Natural killer cell treated with Interleukin-12 subunit alpha and Interleukin-12 subunit beta and Interleukin-15 and Interleukin-18, amount 100 ng/mL, for 72 hours (primary cell): ENCODE measurements around the gene COL27A1. TPM values are rescaled to one million over a fixed set of nuclear protein-coding genes. Genes with fewer than 3 reads are reported as not detected.

ENCODE experiments used
- ATAC-seq, 2 donors: fragments of 150-1000 bp; cut with Tn5 transposase in 1 of 2; sonication (Bioruptor Pico), chemical (Tn5 transposase) in 1 of 2; 2 replicates each; pipeline ENCODE4 v1.10.0; 2021
- DNase-seq: peaks from one replicate; pipeline ENCODE4 v3.0.0; 2022; ENCODE audit warnings: low spot score
- H3K27ac Mint-ChIP-seq, 2 donors: 1 replicate in 1 of 2; 2 replicates in 1 of 2; pipeline ENCODE4 v1.8.0; 2022; ENCODE audit warnings: mixed read lengths in 2 of 2, mild to moderate bottlenecking in 1 of 2, moderate library complexity in 1 of 2
- H3K27me3 Mint-ChIP-seq, 2 donors: 1 replicate in 1 of 2; 2 replicates in 1 of 2; pipeline ENCODE4 v1.8.0; 2022; ENCODE audit warnings: mixed read lengths in 2 of 2
- H3K36me3 Mint-ChIP-seq: one replicate; pipeline ENCODE4 v1.8.0; 2022; ENCODE audit warnings: mixed read lengths
- H3K4me1 Mint-ChIP-seq, 2 donors: 1 replicate in 1 of 2; 2 replicates in 1 of 2; pipeline ENCODE4 v1.8.0; 2022; ENCODE audit warnings: low read depth in 2 of 2, mixed read lengths in 2 of 2, mild to moderate bottlenecking in 1 of 2
- H3K4me3 Mint-ChIP-seq: one replicate; pipeline ENCODE4 v1.8.0; 2022; ENCODE audit warnings: mixed read lengths
- H3K9me3 Mint-ChIP-seq: 2 replicates; pipeline ENCODE4 v1.8.0; 2022; ENCODE audit warnings: mixed read lengths
- total RNA-seq, 2 donors: library from RNA; stranded (reverse); gene quantifications; one replicate each; pipeline ENCODE4 v1.2.3, GENCODE V29; 2022

Gene COL27A1
- total RNA-seq, 2 donors from 2014 or later, result 1.5 to 1.6 TPM

GRCh38 chr9:114163517-114163951, 8.2 kb downstream of the COL27A1 start:
- Mint-ChIP-seq H3K27me3 (peaks cover 5 to 8% of the 10 kb centered on the region in 2 donors), H3K36me3 (no peaks in the 10 kb centered on the region), H3K27ac (no peak overlapping the region), H3K9me3 (no peaks in the 10 kb centered on the region), H3K4me3 (no peak overlapping the region), H3K4me1 (no peaks in the 10 kb centered on the region)
- no peak for DNase-seq
- no peak for ATAC-seq

GRCh38 chr9:114164191-114164794, 9.0 kb downstream of the COL27A1 start:
- no peak for ATAC-seq
- Mint-ChIP-seq H3K27me3 (peaks cover under 1 to 5% of the 10 kb centered on the region in 2 donors), H3K9me3 (no peaks in the 10 kb centered on the region), H3K4me1 (no peaks in the 10 kb centered on the region), H3K36me3 (no peaks in the 10 kb centered on the region), H3K4me3 (no peak overlapping the region), H3K27ac (no peak overlapping the region)
- no peak for DNase-seq

GRCh38 chr9:114165407-114166102, 10.2 kb downstream of the COL27A1 start:
- Mint-ChIP-seq H3K27ac (no peak overlapping the region), H3K9me3 (no peaks in the 10 kb centered on the region), H3K36me3 (no peaks in the 10 kb centered on the region), H3K27me3 (peaks cover 0 to 3% of the 10 kb centered on the region in 2 donors), H3K4me3 (no peak overlapping the region), H3K4me1 (no peaks in the 10 kb centered on the region)
- DNase-seq (no peak), ATAC-seq (no peak)

GRCh38 chr9:114166103-114166470, 10.8 kb downstream of the COL27A1 start:
- Mint-ChIP-seq H3K4me1 (no peaks in the 10 kb centered on the region), H3K9me3 (no peaks in the 10 kb centered on the region), H3K27ac (no peak overlapping the region), H3K36me3 (no peaks in the 10 kb centered on the region), H3K4me3 (no peak overlapping the region), H3K27me3 (no peaks in the 10 kb centered on the region)
- no peak for DNase-seq
- ATAC-seq, result no peak

GRCh38 chr9:114166614-114167572, 11.6 kb downstream of the COL27A1 start:
- no peak for DNase-seq
- H3K4me1 Mint-ChIP-seq, result no peaks in the 10 kb centered on the region
- H3K4me3 Mint-ChIP-seq, result no peak overlapping the region
- H3K36me3 Mint-ChIP-seq, result no peaks in the 10 kb centered on the region
- H3K27ac Mint-ChIP-seq, result no peak overlapping the region
- no peak for ATAC-seq
- H3K9me3 Mint-ChIP-seq, result no peaks in the 10 kb centered on the region
- H3K27me3 Mint-ChIP-seq, result no peaks in the 10 kb centered on the region

- no peaks in the 10 kb centered on the region for H3K27me3 Mint-ChIP-seq
- DNase-seq (no peak), ATAC-seq (no peak)
- no peak overlapping the region for H3K27ac Mint-ChIP-seq
- no peaks in the 10 kb centered on the region for H3K9me3 Mint-ChIP-seq
- no peaks in the 10 kb centered on the region for H3K4me1 Mint-ChIP-seq
- no peak overlapping the region for H3K4me3 Mint-ChIP-seq
- no peaks in the 10 kb centered on the region for H3K36me3 Mint-ChIP-seq
Observed at GRCh38 chr9:114167591-114168091, 12.3 kb downstream of the COL27A1 start.

GRCh38 chr9:114168281-114169028, 13.1 kb downstream of the COL27A1 start:
- Mint-ChIP-seq H3K36me3 (no peaks in the 10 kb centered on the region), H3K27me3 (no peaks in the 10 kb centered on the region), H3K4me3 (no peak overlapping the region), H3K4me1 (no peaks in the 10 kb centered on the region), H3K9me3 (no peaks in the 10 kb centered on the region), H3K27ac (no peak overlapping the region)
- ATAC-seq (no peak), DNase-seq (no peak)

- ATAC-seq (no peak), DNase-seq (no peak)
- Mint-ChIP-seq H3K27ac (no peak overlapping the region), H3K36me3 (no peaks in the 10 kb centered on the region), H3K9me3 (no peaks in the 10 kb centered on the region), H3K27me3 (no peaks in the 10 kb centered on the region), H3K4me3 (no peak overlapping the region), H3K4me1 (no peaks in the 10 kb centered on the region)
Observed at GRCh38 chr9:114169029-114169951, 14.0 kb downstream of the COL27A1 start.

GRCh38 chr9:114169952-114170770, 14.8 kb downstream of the COL27A1 start:
- Mint-ChIP-seq H3K36me3 (no peaks in the 10 kb centered on the region), H3K4me1 (no peaks in the 10 kb centered on the region), H3K4me3 (no peak overlapping the region), H3K27ac (no peak overlapping the region), H3K9me3 (no peaks in the 10 kb centered on the region), H3K27me3 (no peaks in the 10 kb centered on the region)
- ATAC-seq (no peak), DNase-seq (no peak)

GRCh38 chr9:114170771-114171461, 15.6 kb downstream of the COL27A1 start:
- H3K4me1 Mint-ChIP-seq, result no peaks in the 10 kb centered on the region
- ATAC-seq, result peak in 1 of 2 donors; percentile 11
- no peaks in the 10 kb centered on the region for H3K27me3 Mint-ChIP-seq
- H3K36me3 Mint-ChIP-seq, result no peaks in the 10 kb centered on the region
- H3K9me3 Mint-ChIP-seq, result no peaks in the 10 kb centered on the region
- H3K27ac Mint-ChIP-seq, result no peak overlapping the region
- H3K4me3 Mint-ChIP-seq, result no peak overlapping the region
- no peak for DNase-seq

GRCh38 chr9:114171500-114171899, 16.2 kb downstream of the COL27A1 start:
- Mint-ChIP-seq H3K27ac (no peak overlapping the region), H3K4me3 (no peak overlapping the region), H3K27me3 (no peaks in the 10 kb centered on the region), H3K36me3 (no peaks in the 10 kb centered on the region), H3K9me3 (no peaks in the 10 kb centered on the region), H3K4me1 (no peaks in the 10 kb centered on the region)
- ATAC-seq (no peak), DNase-seq (no peak)
